HG03135 (cell line): Measurements from ENCODE around the gene STIMATE.

Experiments
- ATAC-seq: cut with Tn5 transposase; IDR thresholded peaks from one replicate; pipeline ENCODE4 v1.9.1; 2021; ENCODE audit warnings: mild to moderate bottlenecking, moderate library complexity; ENCODE audit not compliant: unreplicated experiment

Gene STIMATE

DNA sequence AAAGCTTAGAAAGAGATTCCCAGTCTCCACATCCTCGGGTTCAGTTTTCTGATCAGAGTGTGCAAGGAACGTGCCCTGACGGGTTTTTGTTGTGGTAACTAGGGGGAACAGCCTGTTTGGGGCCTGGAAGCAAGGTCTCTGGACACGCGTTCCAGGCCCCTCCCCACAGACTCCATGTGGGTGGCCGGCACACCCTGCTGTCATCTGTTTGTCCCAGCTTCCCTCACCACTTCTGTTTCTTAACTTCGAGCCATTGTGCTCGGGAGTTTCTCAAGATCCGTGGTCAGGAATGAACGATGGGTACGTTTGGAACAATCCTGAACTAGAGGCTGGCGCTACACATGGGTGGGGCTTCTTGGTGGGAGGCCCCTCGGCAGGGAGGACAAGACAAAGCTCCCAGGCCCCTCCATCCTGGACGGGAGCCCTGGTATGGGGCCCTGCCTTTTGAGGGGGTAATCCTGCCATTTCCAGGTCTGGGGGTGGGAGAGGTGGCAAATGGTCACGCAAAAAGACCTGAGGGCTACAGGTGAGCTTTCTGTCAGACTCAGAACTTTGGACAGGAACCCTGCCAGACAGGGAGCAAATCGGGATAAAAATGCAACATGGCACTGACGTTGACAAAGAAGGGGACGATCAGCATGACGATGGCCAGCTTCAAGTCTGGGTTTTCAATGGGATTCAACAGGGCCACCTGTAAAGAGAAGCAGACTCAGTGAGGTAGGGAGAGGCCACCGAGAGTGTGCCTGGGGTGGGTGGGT, 54.1 kb downstream of the STIMATE start:
- ATAC-seq = no peak

DNA sequence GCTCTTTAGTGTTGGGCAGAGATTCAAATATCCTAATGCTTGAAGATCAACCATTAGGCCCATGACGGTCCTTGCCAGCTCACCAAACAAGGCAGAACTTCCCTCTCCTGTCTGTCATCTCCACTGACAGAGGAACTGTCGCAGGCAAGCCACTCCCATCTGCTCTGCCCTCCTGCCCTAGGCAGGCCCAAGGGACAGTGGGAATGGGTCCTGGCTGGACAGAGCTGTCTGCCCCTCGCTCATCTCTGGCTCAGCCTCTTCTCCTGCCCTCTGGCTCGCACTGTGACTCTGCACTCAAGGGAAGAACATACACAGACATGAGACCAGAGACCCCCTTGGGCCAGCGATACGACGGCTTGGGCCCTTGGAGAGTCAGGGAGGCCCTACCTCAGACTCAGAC, 54.9 kb downstream of the STIMATE start:
- no peak for ATAC-seq

DNA sequence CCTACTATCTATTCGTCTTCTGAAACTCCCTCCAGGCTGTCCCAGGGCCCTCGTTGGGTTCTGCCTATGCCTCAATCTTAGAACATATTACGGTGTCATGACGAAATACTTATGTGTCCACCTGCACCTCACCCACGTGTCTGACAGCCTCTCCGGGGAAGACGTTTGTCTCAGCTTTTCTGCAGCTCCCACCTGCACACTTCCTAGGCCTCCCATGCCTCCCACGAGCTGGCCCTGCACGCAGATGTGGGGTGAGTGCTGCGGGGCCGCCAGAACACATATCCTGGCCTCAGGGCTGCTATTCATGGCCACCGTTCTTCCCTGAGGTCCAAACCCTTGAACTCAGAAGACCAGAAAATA, 55.4 kb downstream of the STIMATE start:
- ATAC-seq = no peak

- ATAC-seq = no peak
Measured at GRCh38 chr3:52841211-52841980, 56.0 kb downstream of the STIMATE start.

GRCh38 chr3:52839892-52840545, 57.3 kb downstream of the STIMATE start:
- no peak for ATAC-seq

DNA sequence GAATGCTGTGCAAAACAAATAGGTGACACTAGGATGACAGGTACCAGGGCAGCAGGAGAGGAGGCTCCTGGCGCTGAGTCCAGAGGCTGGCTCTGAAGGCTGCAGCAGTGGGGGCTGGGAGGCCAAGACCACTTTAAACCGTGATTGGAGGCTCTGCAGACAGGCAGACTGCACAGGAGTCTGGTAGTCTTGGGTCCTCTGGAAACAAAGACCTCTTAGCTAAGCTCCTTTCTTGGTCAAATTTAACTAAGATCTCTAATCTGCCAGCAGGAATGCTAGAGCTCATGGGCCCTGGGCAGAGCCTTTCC, 58.1 kb downstream of the STIMATE start:
- ATAC-seq = no peak

DNA sequence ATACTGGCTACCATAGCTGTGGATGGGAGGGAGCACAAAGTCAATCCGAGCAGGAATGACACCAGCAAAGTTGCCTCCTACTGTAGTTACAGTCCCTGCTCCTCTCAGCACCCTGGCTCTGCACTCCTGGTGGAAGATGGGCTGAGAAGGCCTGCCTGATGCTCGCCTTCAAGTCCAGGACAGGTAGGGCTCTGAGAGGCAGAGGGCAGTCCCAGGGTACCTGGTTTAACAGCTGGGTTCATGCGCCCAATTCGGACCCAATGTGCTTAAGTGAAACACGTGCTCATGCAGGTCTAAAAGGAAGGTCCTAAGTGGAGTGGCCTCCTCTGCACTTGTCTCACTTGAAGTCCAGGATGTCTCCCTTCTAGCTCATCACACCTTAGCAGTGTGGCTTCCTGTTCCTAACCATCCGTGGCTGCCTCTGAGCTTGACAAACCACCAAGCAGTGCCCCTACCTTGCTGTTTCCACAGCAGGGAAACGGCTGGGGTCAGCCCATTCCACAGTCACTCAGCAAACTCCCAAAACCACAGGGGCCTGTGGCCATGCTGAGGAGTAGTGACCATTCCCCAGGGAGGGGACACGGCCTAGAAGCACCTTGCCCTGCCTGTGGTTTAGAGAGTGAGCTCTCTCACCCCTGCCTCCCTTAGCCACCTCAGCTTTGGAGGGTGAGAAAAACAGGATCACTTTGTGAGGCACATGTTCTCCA, 58.6 kb downstream of the STIMATE start:
- ATAC-seq = no peak

GRCh38 chr3:52836986-52837385, 60.4 kb downstream of the STIMATE start:
- no peak for ATAC-seq

DNA sequence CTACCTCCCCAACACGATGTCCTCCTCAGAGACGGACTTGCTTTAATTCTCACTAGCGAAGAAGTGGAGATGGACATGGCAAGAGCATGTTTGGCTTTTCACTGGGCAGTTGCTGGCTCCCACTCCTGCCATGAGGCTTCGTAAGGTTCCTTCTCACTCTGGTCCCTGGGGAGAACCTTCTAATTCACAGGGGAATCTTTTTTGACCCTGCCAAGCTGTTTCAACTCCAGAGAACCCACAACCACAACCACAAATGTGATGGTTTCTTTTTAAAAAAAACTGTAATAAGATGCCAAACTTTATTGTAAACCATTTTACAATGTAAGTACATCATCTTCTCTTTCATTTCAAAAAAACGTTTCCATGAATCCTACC, 60.9 kb downstream of the STIMATE start:
- no peak for ATAC-seq

DNA sequence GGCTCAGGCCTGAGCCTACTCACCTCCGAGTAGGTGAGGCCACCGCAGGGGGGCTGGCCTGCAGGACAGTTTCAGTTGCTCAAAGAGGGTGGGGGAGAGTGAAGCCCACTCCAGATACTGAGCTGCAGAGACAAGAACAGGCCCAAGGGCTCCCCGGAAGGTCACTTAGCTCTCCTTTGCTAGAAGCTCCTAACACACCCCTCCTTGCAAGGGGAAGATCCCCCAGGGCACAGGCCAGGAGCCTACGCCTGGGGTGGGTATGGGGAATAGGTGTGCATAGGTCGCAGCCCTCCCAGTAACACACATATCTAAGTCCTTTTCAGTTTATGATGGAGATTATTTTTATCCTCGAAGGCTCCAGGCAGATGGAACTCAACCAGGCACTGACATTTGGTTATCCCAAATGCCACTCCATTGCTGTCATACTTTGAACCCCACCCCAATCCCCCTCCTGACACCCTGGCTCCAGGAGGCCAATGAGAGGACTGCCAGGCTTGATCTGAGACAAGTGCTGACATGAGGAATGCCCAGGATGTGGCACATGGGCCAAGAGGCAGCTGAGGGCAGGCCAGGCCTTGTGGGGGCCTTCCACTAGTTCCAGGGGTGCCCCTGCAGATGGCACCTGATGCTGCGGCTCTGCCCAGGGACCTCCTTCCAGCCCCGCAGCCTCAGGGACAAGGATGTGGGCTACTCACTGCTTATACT, 61.4 kb downstream of the STIMATE start:
- ATAC-seq = no peak

DNA sequence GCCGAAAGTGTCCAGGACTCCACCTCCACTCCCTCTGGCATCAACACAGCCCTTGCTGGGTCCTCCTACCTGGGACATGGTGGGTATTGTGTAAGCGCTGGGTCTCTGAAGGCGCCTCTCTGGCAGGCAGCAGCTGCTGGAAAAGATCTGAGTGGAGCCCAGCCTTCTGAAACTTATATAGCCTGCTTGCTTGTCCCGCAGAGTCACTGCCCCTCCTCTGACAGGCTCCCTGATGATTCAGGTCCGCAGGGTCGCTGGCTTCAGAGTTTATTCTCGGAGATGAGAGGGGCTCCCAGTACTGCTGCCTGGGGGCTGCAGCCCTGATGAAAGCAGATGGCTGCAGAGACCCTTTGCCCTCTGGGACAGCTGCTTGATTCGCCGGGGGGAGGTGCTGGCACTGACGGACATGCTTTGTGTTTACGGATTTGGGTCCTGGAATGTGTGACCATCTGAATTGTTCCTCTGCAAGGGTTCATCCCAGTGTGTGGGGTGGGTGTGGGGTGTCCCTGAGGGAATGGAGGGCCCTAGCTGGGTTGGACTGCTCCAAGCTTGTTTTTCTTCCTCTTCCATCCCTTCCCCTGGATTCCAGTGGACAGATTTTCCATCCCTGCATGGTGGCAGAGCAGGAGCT, 62.4 kb downstream of the STIMATE start, which contains the start of gene MUSTN1:
TSS of gene MUSTN1 (minus strand) at position 149 of the 631 bp plus-strand sequence. CDS start at position 78, 71 bp downstream.
- ATAC-seq = no peak

GRCh38 chr3:52833202-52833601, 64.1 kb downstream of the STIMATE start:
- no peak for ATAC-seq

DNA sequence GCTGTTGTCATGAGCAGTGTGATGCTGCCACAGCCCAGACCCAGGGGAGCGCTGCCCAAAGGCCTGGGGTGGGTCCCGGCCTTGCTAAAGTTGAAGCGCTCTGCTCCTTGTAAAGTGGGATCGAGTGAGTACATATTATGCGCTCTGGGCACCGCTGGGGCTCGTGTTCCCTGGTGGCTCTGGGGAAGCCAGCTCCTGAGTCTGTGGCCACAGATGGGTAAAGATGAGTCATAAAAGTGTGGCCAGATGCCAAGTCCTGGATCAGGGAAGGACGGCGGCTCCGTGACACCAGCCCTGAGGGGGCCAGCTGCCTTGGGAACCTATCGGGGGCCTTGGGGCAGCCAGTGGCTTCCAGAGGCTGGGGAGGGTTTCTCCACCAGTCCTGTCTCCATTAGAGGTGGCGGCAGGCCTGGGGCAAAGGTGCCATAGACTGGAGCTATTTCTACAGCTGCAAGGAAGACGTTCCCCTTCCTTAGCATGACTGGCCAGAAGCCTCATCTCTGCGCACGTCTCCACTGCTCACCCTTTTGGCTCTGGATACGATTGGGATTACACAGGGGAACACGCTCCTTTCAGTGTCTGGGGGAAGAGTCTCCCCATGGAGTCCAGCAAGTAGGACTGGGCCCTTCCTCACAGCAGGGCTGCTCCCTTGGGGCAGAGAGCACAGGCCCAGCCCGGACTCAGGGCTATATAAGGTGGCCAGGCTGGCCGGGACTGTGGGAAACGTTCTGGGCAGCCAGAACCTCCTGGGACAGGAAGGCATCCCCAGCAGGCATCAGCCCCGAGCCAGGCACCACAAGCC, 65.6 kb downstream of the STIMATE start:
- ATAC-seq = no peak

GRCh38 chr3:52830535-52831258, 66.7 kb downstream of the STIMATE start, which contains the start of gene ITIH4:
TSS of gene ITIH4 (minus strand) at chr3:52830672. CDS start at chr3:52830642, 30 bp downstream.
- ATAC-seq = no peak

GRCh38 chr3:52829906-52830463, 67.4 kb downstream of the STIMATE start:
- no peak for ATAC-seq

GRCh38 chr3:52829482-52829881, 67.9 kb downstream of the STIMATE start:
- no peak for ATAC-seq

- ATAC-seq = no peak
Measured at GRCh38 chr3:52827866-52828376, 69.4 kb downstream of the STIMATE start.

- ATAC-seq = no peak
Measured at GRCh38 chr3:52827441-52827840, 69.9 kb downstream of the STIMATE start.
